Measurements from ENCODE around the gene THBS3. TPM values are rescaled to one million over a fixed set of nuclear protein-coding genes. Genes with fewer than 3 reads are reported as not detected.

Gene THBS3
- total and polyA plus RNA-seq, 2 experiments from 2014 or later = 19.8 to 39.9 TPM

GRCh38 chr1:155199792-155200191 lies 7.9 kb downstream of the THBS3 start:
- Histone ChIP-seq H3K4me1 (ENCODE audit: insufficient read depth) (peaks cover 7% of the 10 kb centered on the region), H3K27me3 (no peaks in the 10 kb centered on the region), H3K27ac (no peak overlapping the region), H3K4me3 (no peak overlapping the region), H3K4me2 (no peak overlapping the region), H3K9me3 (ENCODE audit: low read depth) (no peaks in the 10 kb centered on the region), H3K36me3 (replicated peaks; ENCODE audit: insufficient read depth, low read depth) (no peaks in the 10 kb centered on the region), H3K79me2 (no peaks in the 10 kb centered on the region), H4K20me1 (ENCODE audit: insufficient read depth, poor library complexity, severe bottlenecking) (no peaks in the 10 kb centered on the region), H3K9me2 (replicated peaks; ENCODE audit: insufficient read depth) (no peaks in the 10 kb centered on the region), H2AFZ (no peak overlapping the region)
- 93% methylated on average over 4 of the region's 4 CpGs for WGBS (ENCODE audit: low lambda C conversion rate, missing lambda C conversion rate)
- no peak for TF ChIP-seq EZH2 (IDR thresholded peaks at IDR 0.05; ENCODE audit: borderline replicate concordance)
- TF ChIP-seq, protein P1, sequence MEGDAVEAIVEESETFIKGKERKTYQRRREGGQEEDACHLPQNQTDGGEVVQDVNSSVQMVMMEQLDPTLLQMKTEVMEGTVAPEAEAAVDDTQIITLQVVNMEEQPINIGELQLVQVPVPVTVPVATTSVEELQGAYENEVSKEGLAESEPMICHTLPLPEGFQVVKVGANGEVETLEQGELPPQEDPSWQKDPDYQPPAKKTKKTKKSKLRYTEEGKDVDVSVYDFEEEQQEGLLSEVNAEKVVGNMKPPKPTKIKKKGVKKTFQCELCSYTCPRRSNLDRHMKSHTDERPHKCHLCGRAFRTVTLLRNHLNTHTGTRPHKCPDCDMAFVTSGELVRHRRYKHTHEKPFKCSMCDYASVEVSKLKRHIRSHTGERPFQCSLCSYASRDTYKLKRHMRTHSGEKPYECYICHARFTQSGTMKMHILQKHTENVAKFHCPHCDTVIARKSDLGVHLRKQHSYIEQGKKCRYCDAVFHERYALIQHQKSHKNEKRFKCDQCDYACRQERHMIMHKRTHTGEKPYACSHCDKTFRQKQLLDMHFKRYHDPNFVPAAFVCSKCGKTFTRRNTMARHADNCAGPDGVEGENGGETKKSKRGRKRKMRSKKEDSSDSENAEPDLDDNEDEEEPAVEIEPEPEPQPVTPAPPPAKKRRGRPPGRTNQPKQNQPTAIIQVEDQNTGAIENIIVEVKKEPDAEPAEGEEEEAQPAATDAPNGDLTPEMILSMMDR (IDR thresholded peaks at IDR 0.05; ENCODE audit: poor library complexity) = no peak
- no peak for DNase-seq (ENCODE audit: low spot score)

DNA sequence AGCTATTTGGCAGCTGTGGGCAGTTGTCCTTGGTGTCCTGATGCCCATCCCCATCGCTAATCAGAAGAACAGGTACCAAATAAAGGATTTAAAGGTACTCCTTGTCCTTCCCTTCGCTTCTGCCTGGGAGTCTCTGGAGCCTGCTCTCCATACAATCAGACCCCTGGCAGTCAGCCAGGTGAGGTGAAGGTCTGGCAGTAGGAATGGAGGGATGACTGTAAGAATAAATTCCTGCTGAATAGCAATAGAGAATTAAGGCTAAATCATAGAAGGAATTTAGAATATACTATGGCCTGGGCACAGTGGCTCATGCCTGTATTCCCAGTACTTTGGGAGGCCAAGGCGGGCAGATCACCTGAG lies 9.2 kb downstream of the THBS3 start:
- Histone ChIP-seq H3K4me3 (no peak overlapping the region), H3K9me3 (ENCODE audit: low read depth) (no peaks in the 10 kb centered on the region), H4K20me1 (ENCODE audit: insufficient read depth, poor library complexity, severe bottlenecking) (no peaks in the 10 kb centered on the region), H3K4me2 (no peak overlapping the region), H3K36me3 (replicated peaks; ENCODE audit: insufficient read depth, low read depth) (no peaks in the 10 kb centered on the region), H2AFZ (no peak overlapping the region), H3K27ac (no peak overlapping the region), H3K79me2 (no peaks in the 10 kb centered on the region), H3K9me2 (replicated peaks; ENCODE audit: insufficient read depth) (no peaks in the 10 kb centered on the region), H3K4me1 (ENCODE audit: insufficient read depth) (peaks cover 16% of the 10 kb centered on the region), H3K27me3 (no peaks in the 10 kb centered on the region)
- WGBS (ENCODE audit: low lambda C conversion rate, missing lambda C conversion rate) = 97% methylated on average over 3 of the region's 3 CpGs
- no peak for DNase-seq (ENCODE audit: low spot score)
- TF ChIP-seq EZH2 (IDR thresholded peaks at IDR 0.05; ENCODE audit: borderline replicate concordance) = no peak
- no peak for TF ChIP-seq EZH2phosphoT487 (IDR thresholded peaks at IDR 0.05; ENCODE audit: low read depth, severe bottlenecking, unreplicated experiment)

- 98% methylated on average over 15 of the region's 15 CpGs for WGBS (ENCODE audit: low lambda C conversion rate, missing lambda C conversion rate)
- TF ChIP-seq, protein P1 (IDR thresholded peaks at IDR 0.05; ENCODE audit: poor library complexity) = no peak
- TF ChIP-seq EZH2phosphoT487 (IDR thresholded peaks at IDR 0.05; ENCODE audit: low read depth, severe bottlenecking, unreplicated experiment) = no peak
- no peak for TF ChIP-seq EZH2 (IDR thresholded peaks at IDR 0.05; ENCODE audit: borderline replicate concordance)
- Histone ChIP-seq H3K79me2 (no peaks in the 10 kb centered on the region), H3K36me3 (replicated peaks; ENCODE audit: insufficient read depth, low read depth) (no peaks in the 10 kb centered on the region), H3K9me2 (replicated peaks; ENCODE audit: insufficient read depth) (no peaks in the 10 kb centered on the region), H2AFZ (no peak overlapping the region), H3K27me3 (no peaks in the 10 kb centered on the region), H3K4me3 (no peak overlapping the region), H4K20me1 (ENCODE audit: insufficient read depth, poor library complexity, severe bottlenecking) (no peaks in the 10 kb centered on the region), H3K27ac (no peak overlapping the region), H3K9me3 (ENCODE audit: low read depth) (no peaks in the 10 kb centered on the region), H3K4me2 (no peak overlapping the region), H3K4me1 (ENCODE audit: insufficient read depth) (peaks cover 18% of the 10 kb centered on the region)
- no peak for DNase-seq (ENCODE audit: low spot score)
These were observed 9.7 kb downstream of the THBS3 start for GRCh38 chr1:155197901-155198546.

DNA sequence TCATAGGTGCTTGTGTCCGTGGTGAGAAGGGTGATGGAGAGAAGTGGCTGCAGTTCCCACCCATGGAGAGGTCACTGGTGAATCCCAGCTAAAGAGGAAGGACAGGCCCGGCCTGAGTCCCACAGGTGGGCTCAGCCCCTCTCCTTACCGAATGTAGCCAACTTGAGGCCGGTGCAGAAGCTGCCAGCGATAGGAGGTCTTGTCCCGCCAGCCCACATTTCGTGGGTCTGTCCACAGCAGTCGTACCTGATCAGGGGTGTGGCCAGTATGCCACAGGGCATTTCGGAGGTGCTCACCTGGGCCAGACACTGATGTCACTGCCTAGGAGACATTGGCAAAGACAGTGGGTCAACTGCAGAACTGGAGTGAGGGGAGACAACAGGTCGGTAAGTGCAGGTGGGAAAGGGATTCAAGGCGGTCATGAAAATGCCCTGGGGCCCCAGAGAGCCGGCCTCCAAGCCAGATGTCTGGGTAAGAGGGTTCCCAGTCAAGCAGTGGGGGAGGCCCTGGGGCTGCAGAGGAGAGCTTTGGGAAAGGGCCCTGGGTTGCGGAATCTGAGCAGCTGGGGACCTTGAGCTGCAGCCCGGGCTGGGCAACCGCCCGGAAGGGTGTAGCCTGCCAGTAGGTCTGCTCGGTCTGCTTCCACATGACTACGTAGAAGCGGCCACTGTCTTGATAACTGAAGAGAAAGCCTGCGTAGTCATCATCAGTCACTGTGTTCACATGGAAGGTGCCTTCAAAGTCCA lies 10.6 kb downstream of the THBS3 start:
- WGBS (ENCODE audit: low lambda C conversion rate, missing lambda C conversion rate) = 90% methylated on average over 20 of the region's 20 CpGs
- no peak overlapping the region for H3K4me2 ChIP-seq
- H3K27me3 ChIP-seq = no peaks in the 10 kb centered on the region

More for the DNA sequence above, 10.6 kb downstream of the THBS3 start:
- Histone ChIP-seq H3K79me2 (no peaks in the 10 kb centered on the region), H3K36me3 (replicated peaks; ENCODE audit: insufficient read depth, low read depth) (no peaks in the 10 kb centered on the region), H3K9me3 (ENCODE audit: low read depth) (no peaks in the 10 kb centered on the region), H2AFZ (no peak overlapping the region), H3K27ac (no peak overlapping the region), H3K9me2 (replicated peaks; ENCODE audit: insufficient read depth) (no peaks in the 10 kb centered on the region), H4K20me1 (ENCODE audit: insufficient read depth, poor library complexity, severe bottlenecking) (no peaks in the 10 kb centered on the region), H3K4me3 (no peak overlapping the region), H3K4me1 (ENCODE audit: insufficient read depth) (peaks cover 19% of the 10 kb centered on the region)
- TF ChIP-seq, protein P1 (IDR thresholded peaks at IDR 0.05; ENCODE audit: poor library complexity) = no peak
- TF ChIP-seq EZH2phosphoT487 (IDR thresholded peaks at IDR 0.05; ENCODE audit: low read depth, severe bottlenecking, unreplicated experiment) = no peak
- TF ChIP-seq EZH2 (IDR thresholded peaks at IDR 0.05; ENCODE audit: borderline replicate concordance) = no peak
- DNase-seq (ENCODE audit: low spot score) = no peak
